ENCODE data around the gene CLSTN1. TPM values are rescaled to one million over a fixed set of nuclear protein-coding genes. Genes with fewer than 3 reads are reported as not detected.

CLSTN1 gene
- total and polyA plus RNA-seq, 8 donors: 73.1 to 120 (median 107) TPM

DNA sequence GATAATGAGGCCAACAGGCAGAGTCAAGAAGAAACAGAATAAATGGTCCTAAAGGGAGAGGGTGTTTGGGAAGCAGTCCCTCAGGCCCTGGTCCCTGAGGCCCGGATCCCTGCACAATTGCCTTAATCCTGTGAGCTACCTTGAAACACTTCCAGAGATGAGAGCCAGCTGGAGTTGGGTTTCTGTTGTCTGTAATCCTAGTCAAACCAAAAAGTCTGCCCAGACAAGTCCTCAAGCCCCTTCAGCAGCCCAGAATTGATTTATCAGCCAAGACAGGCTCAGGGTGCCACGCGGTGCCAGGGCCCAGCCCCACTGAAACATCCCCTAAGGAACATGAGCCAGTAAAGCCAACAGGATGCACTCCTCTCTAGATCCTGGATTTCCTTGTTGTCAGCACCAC is 16.4 kb upstream of the CLSTN1 start:
- no peak for TF ChIP-seq CTCF (IDR thresholded peaks at IDR 0.05)
- Histone ChIP-seq H3K4me1 (peaks cover 0 to 5% of the 10 kb centered on the region in 2 donors), H3K36me3 (no peaks in the 10 kb centered on the region), H3K27me3 (no peaks in the 10 kb centered on the region), H3K4me3 (no peak overlapping the region), H3K27ac (no peak overlapping the region), H3K9me3 (no peaks in the 10 kb centered on the region)
- intact Hi-C loops (cut with DNase I): no loop called here
- DNase-seq: peak in 1 of 4 donors; percentile 8
- no peak for ATAC-seq

DNA sequence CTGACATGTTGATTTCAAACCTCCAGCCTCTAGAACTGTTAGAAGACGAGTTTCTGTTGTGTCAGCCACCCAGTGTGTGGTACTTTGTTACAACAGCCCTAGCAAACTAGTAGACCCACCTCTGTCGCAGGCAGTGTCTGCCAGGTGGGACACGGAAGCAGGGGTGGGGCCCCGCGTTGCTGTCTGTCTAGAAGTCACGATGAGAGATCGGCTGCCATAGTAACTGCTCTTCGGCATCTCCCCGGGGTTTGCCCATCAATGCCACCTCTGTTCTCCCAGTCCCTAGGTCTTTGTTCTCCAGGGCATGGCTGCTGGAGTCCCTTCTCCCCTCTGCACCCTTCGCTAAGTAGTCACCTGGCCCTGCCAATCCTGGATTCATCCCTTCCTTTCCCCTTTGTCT is 15.2 kb upstream of the CLSTN1 start:
- H3K27ac ChIP-seq: no peak overlapping the region
- peaks cover 0 to 5% of the 10 kb centered on the region in 2 donors for H3K4me1 ChIP-seq
- intact Hi-C loops (cut with DNase I): no loop called here
- H3K27me3 ChIP-seq: no peaks in the 10 kb centered on the region
- no peaks in the 10 kb centered on the region for H3K9me3 ChIP-seq
- no peak overlapping the region for H3K4me3 ChIP-seq
- H3K36me3 ChIP-seq: no peaks in the 10 kb centered on the region
- DNase-seq (peak in 1 of 4 donors; percentile 22), ATAC-seq (no peak)
- TF ChIP-seq CTCF (IDR thresholded peaks at IDR 0.05): no peak

GRCh38 chr1:9836632-9836960 is 12.8 kb upstream of the CLSTN1 start:
- Histone ChIP-seq H3K4me1 (peaks cover 0 to 5% of the 10 kb centered on the region in 2 donors), H3K9me3 (no peaks in the 10 kb centered on the region), H3K36me3 (no peaks in the 10 kb centered on the region), H3K27me3 (no peaks in the 10 kb centered on the region), H3K27ac (no peak overlapping the region), H3K4me3 (no peak overlapping the region)
- intact Hi-C loops (cut with DNase I): no loop called here
- TF ChIP-seq CTCF (IDR thresholded peaks at IDR 0.05): no peak
- ATAC-seq: no peak
- peak in 1 of 4 donors; percentile 23 for DNase-seq

- DNase-seq: no peak
- intact Hi-C loops (cut with DNase I): no loop called here
- no peaks in the 10 kb centered on the region for H3K36me3 ChIP-seq
- H3K4me3 ChIP-seq: no peak overlapping the region
- peaks cover 0 to 5% of the 10 kb centered on the region in 2 donors for H3K4me1 ChIP-seq
- peak; percentile 64 for ATAC-seq
- TF ChIP-seq CTCF (IDR thresholded peaks at IDR 0.05): no peak
- H3K27ac ChIP-seq: no peak overlapping the region
- H3K9me3 ChIP-seq: no peaks in the 10 kb centered on the region
- no peaks in the 10 kb centered on the region for H3K27me3 ChIP-seq
Observed at GRCh38 chr1:9835758-9836631, 12.2 kb upstream of the CLSTN1 start.

GRCh38 chr1:9835404-9835757 is 11.6 kb upstream of the CLSTN1 start:
- no peak for ATAC-seq
- Histone ChIP-seq H3K27ac (no peak overlapping the region), H3K36me3 (no peaks in the 10 kb centered on the region), H3K9me3 (no peaks in the 10 kb centered on the region), H3K4me3 (no peak overlapping the region), H3K4me1 (peaks cover 0 to 5% of the 10 kb centered on the region in 2 donors), H3K27me3 (no peaks in the 10 kb centered on the region)
- TF ChIP-seq CTCF (IDR thresholded peaks at IDR 0.05): no peak
- intact Hi-C loops (cut with DNase I): no loop called here
- DNase-seq: no peak
